Muscle of leg (tissue), 16 donors: ENCODE measurements around the gene OR5AR1. TPM values are rescaled to one million over a fixed set of nuclear protein-coding genes. Genes with fewer than 3 reads are reported as not detected.

ENCODE experiments used
- DNase-seq: peaks from one replicate; pipeline ENCODE4 v3.0.0; 2013
- H3K27ac ChIP-seq: one replicate; pipeline ENCODE4 v1.5.1; 2013; ENCODE audit warnings: mild to moderate bottlenecking, low read length, control low read depth
- H3K27me3 ChIP-seq: one replicate; pipeline ENCODE4 v1.6.1; 2013; ENCODE audit warnings: low read length; ENCODE audit not compliant: control insufficient read depth, insufficient read depth
- H3K36me3 ChIP-seq: one replicate; pipeline ENCODE4 v1.6.1; 2013; ENCODE audit warnings: low read length; ENCODE audit not compliant: control insufficient read depth, insufficient read depth
- H3K4me1 ChIP-seq: one replicate; pipeline ENCODE4 v1.6.1; 2013; ENCODE audit warnings: low read length; ENCODE audit not compliant: control insufficient read depth, insufficient read depth
- H3K4me3 ChIP-seq: one replicate; pipeline ENCODE4 v1.5.1; 2013; ENCODE audit warnings: low read length, control low read depth
- H3K9me3 ChIP-seq: replicated peaks from 2 replicates; pipeline ENCODE4 v1.6.1; 2013; ENCODE audit warnings: low read depth, low read length; ENCODE audit not compliant: control insufficient read depth
- WGBS: methylation state at CpG from one replicate; pipeline ENCODE4 v1.1.5; 2013; ENCODE audit warnings: missing lambda C conversion rate; ENCODE audit not compliant: insufficient coverage; 5-methylcytosine and 5-hydroxymethylcytosine counted together
- long read RNA-seq, 11 donors: transcript quantifications; one replicate each; lab custom pipeline, GENCODE V29; 2026
- polyA plus RNA-seq, 8 donors: library from polyadenylated mRNA; unstranded; fragments of 120-200 nt; gene quantifications; one replicate each; pipeline versions ENCODE4 v1.2.1 to v1.2.3, GENCODE V29; 2013; ENCODE audit warnings: inconsistent platforms in 1 of 8, low replicate concordance in 1 of 8; ENCODE audit not compliant: insufficient read length in 8 of 8, insufficient read depth in 1 of 8
- total RNA-seq: library from RNA; stranded (reverse); fragments of 120-200 nt; gene quantifications from one replicate; pipeline ENCODE4 v1.2.4, GENCODE V29; 2013

The OR5AR1 gene
- total RNA-seq (not detected), polyA plus RNA-seq (not detected)
- long read RNA-seq, donor 1 = 0 reads
- long read RNA-seq, donor 2 = 0 reads
- long read RNA-seq, donor 3 = 0 reads
- long read RNA-seq, donor 4, partial matches to known transcripts = 0 of 1 reads
- long read RNA-seq, donor 4, other reads (novel, unspliced or antisense) = 0 of 1 reads
- long read RNA-seq, donor 5 = 0 reads
- long read RNA-seq, donor 6 = 0 reads
- long read RNA-seq, donor 7 = 0 reads
- long read RNA-seq, donor 8 = 0 reads
- long read RNA-seq, donor 9 = 0 reads
- long read RNA-seq, donor 10 = 0 reads
- long read RNA-seq, donor 11 = 0 reads

DNA sequence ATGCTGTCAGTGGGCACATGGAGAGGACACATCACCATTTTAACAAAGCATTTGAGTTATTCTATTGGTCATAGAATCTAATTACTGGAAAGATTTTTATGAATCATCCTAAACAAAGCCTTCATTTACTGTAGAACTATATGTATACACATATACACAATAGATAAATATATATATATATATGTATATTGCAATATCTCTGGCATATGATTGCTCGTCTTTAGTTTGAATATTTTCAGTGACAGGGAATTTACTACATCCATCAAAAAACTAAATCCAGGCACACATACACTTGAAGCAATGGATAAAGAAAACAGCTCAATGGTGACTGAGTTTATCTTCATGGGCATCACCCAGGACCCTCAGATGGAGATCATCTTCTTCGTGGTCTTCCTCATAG lies at the start of gene OR5AR1:
Gene OR5AR1 (plus strand): TSS at position 301 of the 400 bp plus-strand sequence. CDS start 0 bp downstream, at position 301.
- Histone ChIP-seq H3K4me1 (no peaks in the 10 kb centered on the region), H3K4me3 (no peak within 1 kb of the TSS), H3K27ac (no peak within 1 kb of the TSS), H3K27me3 (no peaks in the 10 kb centered on the region), H3K9me3 (no peaks in the 10 kb centered on the region), H3K36me3 (no peaks in the 10 kb centered on the region)
- no CpG with 5 or more reads among the region's 2 CpGs for WGBS
- no peak for DNase-seq

DNA sequence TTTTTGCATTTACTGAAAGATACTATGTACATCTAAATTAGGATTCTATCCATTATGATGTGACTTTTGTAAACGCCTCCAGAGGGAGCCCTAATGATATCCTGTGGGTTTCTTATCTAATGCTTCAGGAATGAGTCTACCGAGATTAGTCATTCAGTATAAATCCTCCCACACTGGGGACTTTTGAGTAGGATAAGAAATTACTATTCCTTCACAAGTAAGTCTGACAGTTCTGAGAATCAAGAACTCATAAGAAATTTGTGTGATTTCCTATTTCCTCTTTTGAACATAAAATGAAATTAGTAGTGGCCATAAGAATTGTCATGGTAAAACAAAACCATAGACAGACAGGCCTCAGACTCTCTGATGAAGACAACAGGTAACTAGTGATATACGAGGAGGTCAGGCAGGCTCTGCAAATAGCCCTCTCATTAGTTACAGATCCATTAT lies 38.8 kb upstream of the OR5AR1 start:
- no peaks in the 10 kb centered on the region for H3K9me3 ChIP-seq
- H3K36me3 ChIP-seq = no peaks in the 10 kb centered on the region
- no peak overlapping the region for H3K27ac ChIP-seq
- no peaks in the 10 kb centered on the region for H3K4me1 ChIP-seq
- no CpG with 5 or more reads among the region's 3 CpGs for WGBS
- peak; percentile 11 for DNase-seq
- no peaks in the 10 kb centered on the region for H3K27me3 ChIP-seq
- H3K4me3 ChIP-seq = no peak overlapping the region

DNA sequence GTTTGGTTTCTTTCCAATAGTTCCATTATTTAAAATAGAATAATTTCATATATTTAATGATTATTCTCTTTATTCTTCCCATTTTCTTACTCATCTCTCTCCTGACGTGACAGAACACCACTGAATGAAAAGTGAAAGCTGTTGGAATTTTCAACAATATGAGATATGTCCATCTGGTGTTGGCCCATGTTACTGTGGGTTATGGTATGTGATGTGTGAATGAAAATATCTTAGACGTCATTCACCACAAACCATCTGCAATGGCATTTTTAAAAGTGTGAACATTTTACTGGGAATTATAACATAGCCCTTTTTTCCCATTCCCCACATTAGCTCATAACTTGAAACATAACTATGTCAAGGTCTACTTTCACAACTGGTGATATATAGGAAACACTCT lies 37.5 kb upstream of the OR5AR1 start:
- Histone ChIP-seq H3K9me3 (no peaks in the 10 kb centered on the region), H3K4me3 (no peak overlapping the region), H3K4me1 (no peaks in the 10 kb centered on the region), H3K27ac (no peak overlapping the region), H3K27me3 (no peaks in the 10 kb centered on the region), H3K36me3 (no peaks in the 10 kb centered on the region)
- no CpG with 5 or more reads among the region's 2 CpGs for whole genome bisulfite sequencing
- no peak for DNase-seq

DNA sequence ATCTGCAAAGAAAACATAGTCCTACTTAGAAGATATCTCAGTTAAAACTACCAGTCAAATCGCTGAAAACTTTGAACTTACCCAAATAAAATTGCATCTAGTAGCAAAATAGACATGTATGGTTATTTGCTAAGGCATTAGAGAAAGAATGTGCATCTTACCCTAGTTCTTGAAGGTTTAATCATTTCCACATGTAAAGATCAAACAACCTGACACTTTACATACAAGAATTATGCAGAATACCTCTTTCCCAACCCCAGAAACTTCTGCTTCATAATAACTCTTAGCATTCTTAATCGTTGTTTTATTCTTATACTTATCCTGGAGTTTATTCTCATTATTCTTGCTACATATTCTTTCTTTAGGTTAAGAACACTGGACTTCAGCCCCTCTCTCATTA lies 31.2 kb upstream of the OR5AR1 start:
- DNase-seq = no peak
- Histone ChIP-seq H3K4me1 (no peaks in the 10 kb centered on the region), H3K4me3 (no peak overlapping the region), H3K36me3 (no peaks in the 10 kb centered on the region), H3K9me3 (no peaks in the 10 kb centered on the region), H3K27me3 (no peaks in the 10 kb centered on the region), H3K27ac (no peak overlapping the region)
- no CpG with 5 or more reads among the region's 2 CpGs for WGBS

DNA sequence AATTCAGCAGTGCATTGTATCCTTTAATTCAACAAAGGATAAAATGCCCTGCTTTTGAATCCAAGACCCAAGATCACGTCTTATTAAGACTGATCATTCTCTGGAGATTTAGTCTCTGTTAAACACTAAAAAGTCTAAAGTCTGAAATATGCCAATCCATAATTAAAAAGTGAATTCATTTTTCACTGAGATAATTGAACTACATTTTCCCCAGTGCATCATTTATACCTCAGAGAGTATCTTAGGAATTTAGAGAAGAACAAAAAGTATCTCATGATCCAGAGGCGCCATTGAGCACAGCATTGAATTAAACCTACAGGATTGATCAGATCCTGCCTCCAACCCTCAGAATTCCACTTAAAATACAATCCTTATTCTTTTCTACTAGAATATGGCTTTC lies 26.6 kb upstream of the OR5AR1 start:
- no peak for DNase-seq
- WGBS = no CpG with 5 or more reads among the region's 2 CpGs
- H3K27ac ChIP-seq = no peak overlapping the region
- no peaks in the 10 kb centered on the region for H3K4me1 ChIP-seq
- H3K9me3 ChIP-seq = no peaks in the 10 kb centered on the region
- no peaks in the 10 kb centered on the region for H3K36me3 ChIP-seq
- no peak overlapping the region for H3K4me3 ChIP-seq
- H3K27me3 ChIP-seq = no peaks in the 10 kb centered on the region

DNA sequence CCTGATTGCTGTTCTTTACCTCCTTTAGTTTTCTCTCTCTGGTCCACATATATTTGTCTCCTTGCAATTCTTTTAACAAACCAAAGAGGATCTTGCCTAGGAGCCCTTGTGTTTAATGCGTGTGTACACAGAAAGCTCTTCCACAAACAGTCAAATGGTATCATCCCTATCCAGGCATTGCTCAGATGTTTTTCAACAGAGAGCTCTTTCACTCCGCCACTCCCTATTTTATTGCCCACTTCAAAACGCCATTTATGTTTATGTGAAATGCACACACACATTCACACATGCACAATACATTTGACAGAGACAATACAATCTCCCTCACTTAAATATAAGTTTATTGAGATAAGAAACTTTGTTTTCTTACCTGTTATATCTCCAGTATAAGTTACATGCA lies 26.0 kb upstream of the OR5AR1 start:
- Histone ChIP-seq H3K27me3 (no peaks in the 10 kb centered on the region), H3K9me3 (no peaks in the 10 kb centered on the region), H3K4me1 (no peaks in the 10 kb centered on the region), H3K27ac (no peak overlapping the region), H3K36me3 (no peaks in the 10 kb centered on the region), H3K4me3 (no peak overlapping the region)
- 100% methylated on average over 1 of the region's 3 CpGs for WGBS
- no peak for DNase-seq

DNA sequence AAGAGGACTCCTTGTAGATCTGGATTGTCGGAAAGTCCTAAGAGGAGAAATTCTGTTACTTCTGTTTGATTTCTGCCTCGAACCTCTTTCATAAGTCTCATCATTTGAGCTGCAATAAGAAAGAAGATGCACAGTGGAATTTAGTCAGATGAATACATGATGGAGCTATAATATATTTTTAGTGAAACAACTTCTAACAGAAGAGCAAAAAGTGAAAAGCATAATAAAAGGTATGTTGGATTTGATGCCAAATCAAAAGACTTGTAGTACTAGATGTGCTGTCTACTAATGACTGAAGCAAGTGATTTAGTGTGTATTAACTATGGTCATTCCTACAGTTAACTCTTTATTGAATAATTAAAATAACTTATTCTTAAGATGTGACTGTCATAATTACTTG lies 21.1 kb upstream of the OR5AR1 start, which contains the start of gene OR5AP2:
Gene OR5AP2 (minus strand): TSS at position 101 of the 400 bp plus-strand sequence. CDS start 0 bp downstream, at position 101.
- H3K36me3 ChIP-seq = no peaks in the 10 kb centered on the region
- no peaks in the 10 kb centered on the region for H3K9me3 ChIP-seq
- H3K4me3 ChIP-seq = no peak within 1 kb of the TSS
- no peaks in the 10 kb centered on the region for H3K27me3 ChIP-seq
- DNase-seq = no peak
- WGBS = no CpG with 5 or more reads among the region's 2 CpGs
- H3K27ac ChIP-seq = no peak within 1 kb of the TSS
- no peaks in the 10 kb centered on the region for H3K4me1 ChIP-seq

DNA sequence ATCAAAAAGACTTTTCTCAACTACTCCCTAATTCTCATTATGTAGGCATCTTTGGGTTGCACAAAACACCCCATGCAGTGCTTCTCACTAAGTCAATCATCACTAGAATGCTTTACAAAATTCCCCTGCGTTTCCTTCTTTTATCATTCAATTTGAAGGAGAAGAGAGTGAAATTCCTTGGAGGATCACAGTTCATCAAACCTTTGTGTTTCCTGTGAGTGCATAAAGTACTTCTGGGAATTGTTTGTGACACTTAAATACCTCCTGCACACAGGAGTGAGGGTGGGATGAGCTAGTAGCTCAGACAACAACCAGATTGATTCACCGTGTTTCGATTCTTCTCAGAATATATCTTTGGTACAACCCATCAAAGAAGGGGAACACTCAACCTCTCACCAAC lies 3.7 kb upstream of the OR5AR1 start:
- DNase-seq = no peak
- Histone ChIP-seq H3K4me3 (no peak overlapping the region), H3K27me3 (no peaks in the 10 kb centered on the region), H3K36me3 (no peaks in the 10 kb centered on the region), H3K4me1 (no peaks in the 10 kb centered on the region), H3K27ac (no peak overlapping the region), H3K9me3 (no peaks in the 10 kb centered on the region)
- WGBS = no CpG with 5 or more reads among the region's 3 CpGs

DNA sequence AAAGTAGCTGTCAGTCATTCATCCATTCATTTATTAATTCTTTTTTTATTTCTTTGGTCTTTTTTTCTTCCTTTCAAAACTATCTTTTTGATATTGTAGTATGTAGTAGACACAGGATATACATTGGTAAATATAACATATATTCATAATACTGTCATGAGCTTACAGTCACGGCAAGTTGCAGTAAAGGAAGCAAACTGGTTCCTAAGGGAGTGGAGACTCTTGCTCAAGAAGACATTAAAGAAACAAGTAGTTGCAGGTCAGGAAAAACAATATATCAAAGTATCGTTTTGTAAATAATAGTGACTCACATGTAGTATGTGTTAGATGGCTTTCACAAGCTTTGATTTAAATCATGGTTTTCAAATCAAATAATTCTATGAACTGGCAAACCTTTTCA lies 7.5 kb downstream of the OR5AR1 start:
- no peaks in the 10 kb centered on the region for H3K9me3 ChIP-seq
- DNase-seq = no peak
- H3K27me3 ChIP-seq = no peaks in the 10 kb centered on the region
- WGBS = no CpG with 5 or more reads among the region's 2 CpGs
- no peak overlapping the region for H3K4me3 ChIP-seq
- no peak overlapping the region for H3K27ac ChIP-seq
- H3K4me1 ChIP-seq = no peaks in the 10 kb centered on the region
- H3K36me3 ChIP-seq = no peaks in the 10 kb centered on the region

DNA sequence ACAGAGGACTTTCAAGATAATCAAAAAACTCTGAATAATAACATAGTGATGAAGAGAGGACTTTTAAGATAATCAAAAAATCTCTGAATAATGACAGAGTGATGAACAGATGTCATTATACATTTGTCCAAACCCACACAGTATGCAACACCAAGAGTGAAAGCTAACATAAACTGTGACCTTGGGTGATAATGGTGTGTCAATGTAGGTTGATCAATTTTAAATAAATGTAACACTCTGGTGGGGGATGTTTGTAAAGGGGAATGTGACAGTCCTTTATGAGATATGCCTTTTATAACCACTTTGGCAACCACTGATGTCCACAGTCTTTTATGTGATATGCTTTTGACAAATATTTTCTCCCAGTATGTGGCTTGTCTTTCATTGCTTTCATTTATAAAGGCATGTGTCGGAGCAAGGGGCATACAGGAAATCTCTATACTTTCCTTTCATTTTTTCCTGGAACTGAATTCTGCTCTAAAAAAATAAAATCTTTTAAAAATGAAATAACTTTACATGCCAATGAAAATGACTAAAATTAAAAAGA lies 25.1 kb downstream of the OR5AR1 start:
- Histone ChIP-seq H3K4me3 (no peak overlapping the region), H3K36me3 (no peaks in the 10 kb centered on the region), H3K27ac (no peak overlapping the region), H3K27me3 (no peaks in the 10 kb centered on the region), H3K4me1 (no peaks in the 10 kb centered on the region), H3K9me3 (no peaks in the 10 kb centered on the region)
- WGBS = no CpG with 5 or more reads among the region's 1 CpG
- DNase-seq = no peak
